Memory B cell (primary cell): ENCODE data around the gene MMP25.

Experiments used
- ATAC-seq: fragments of 150-1000 bp; cut with Tn5 transposase; 2 replicates; pipeline ENCODE4 v1.10.0; 2021; ENCODE audit warnings: low read depth, mild to moderate bottlenecking, moderate library complexity
- DNase-seq, 2 donors: peaks; one replicate each; pipeline ENCODE4 v3.0.0; 2022; ENCODE audit warnings: low spot score in 2 of 2
- H3K27ac Mint-ChIP-seq: one replicate; pipeline ENCODE4 v1.8.0; 2022; ENCODE audit warnings: mild to moderate bottlenecking, moderate library complexity, mixed read lengths
- H3K27me3 Mint-ChIP-seq: one replicate; pipeline ENCODE4 v1.8.0; 2022; ENCODE audit warnings: mixed read lengths
- H3K36me3 Mint-ChIP-seq: one replicate; pipeline ENCODE4 v1.8.0; 2022; ENCODE audit warnings: mild to moderate bottlenecking, mixed read lengths
- H3K4me1 Mint-ChIP-seq: one replicate; pipeline ENCODE4 v1.8.0; 2022; ENCODE audit warnings: mixed read lengths
- H3K4me3 Mint-ChIP-seq: one replicate; pipeline ENCODE4 v1.8.0; 2022; ENCODE audit warnings: mild to moderate bottlenecking, moderate library complexity, mixed read lengths
- H3K9me3 Mint-ChIP-seq: one replicate; pipeline ENCODE4 v1.8.0; 2022; ENCODE audit warnings: mixed read lengths

The MMP25 gene

GRCh38 chr16:3045758-3046640 lies at the start of gene MMP25:
Gene MMP25 (plus strand): TSS chr16:3046561. CDS start chr16:3046918, 357 bp downstream.
- H3K4me1 Mint-ChIP-seq: peaks cover 3% of the 10 kb centered on the region
- DNase-seq (peak; percentile 49 to 58), ATAC-seq (peak; percentile 90)
- no peaks in the 10 kb centered on the region for H3K36me3 Mint-ChIP-seq
- H3K27ac Mint-ChIP-seq: no peak within 1 kb of the TSS
- peaks cover 18% of the 10 kb centered on the region for H3K27me3 Mint-ChIP-seq
- H3K9me3 Mint-ChIP-seq: no peaks in the 10 kb centered on the region
- H3K4me3 Mint-ChIP-seq: peak within 1 kb of the TSS; percentile 84

GRCh38 chr16:2999929-3000328 lies 46.4 kb upstream of the MMP25 start:
- no peak for ATAC-seq
- Mint-ChIP-seq H3K36me3 (no peaks in the 10 kb centered on the region), H3K4me3 (no peak overlapping the region), H3K4me1 (peaks cover 3% of the 10 kb centered on the region), H3K27me3 (peaks cover 14% of the 10 kb centered on the region), H3K27ac (no peak overlapping the region), H3K9me3 (no peaks in the 10 kb centered on the region)
- no peak for DNase-seq

- no peak for DNase-seq
- Mint-ChIP-seq H3K4me3 (no peak overlapping the region), H3K36me3 (no peaks in the 10 kb centered on the region), H3K9me3 (no peaks in the 10 kb centered on the region), H3K4me1 (peaks cover 4% of the 10 kb centered on the region), H3K27me3 (peaks cover 14% of the 10 kb centered on the region), H3K27ac (no peak overlapping the region)
- ATAC-seq: no peak
Observed at GRCh38 chr16:3000540-3000939, 45.8 kb upstream of the MMP25 start.

- ATAC-seq (no peak), DNase-seq (no peak)
- H3K9me3 Mint-ChIP-seq: no peaks in the 10 kb centered on the region
- H3K4me3 Mint-ChIP-seq: no peak overlapping the region
- peaks cover 4% of the 10 kb centered on the region for H3K4me1 Mint-ChIP-seq
- no peak overlapping the region for H3K27ac Mint-ChIP-seq
- H3K36me3 Mint-ChIP-seq: no peaks in the 10 kb centered on the region
- H3K27me3 Mint-ChIP-seq: peaks cover 17% of the 10 kb centered on the region
Observed at GRCh38 chr16:3001316-3001715, 45.0 kb upstream of the MMP25 start.

- Mint-ChIP-seq H3K36me3 (no peaks in the 10 kb centered on the region), H3K4me1 (peaks cover 19% of the 10 kb centered on the region), H3K27me3 (peaks cover 21% of the 10 kb centered on the region), H3K4me3 (peak overlapping the region; percentile 62), H3K9me3 (no peaks in the 10 kb centered on the region), H3K27ac (no peak overlapping the region)
- DNase-seq (peak; percentile 86 to 91), ATAC-seq (peak; percentile 96)
Observed at GRCh38 chr16:3003582-3004270, 42.6 kb upstream of the MMP25 start.

GRCh38 chr16:3004319-3004718 lies 42.0 kb upstream of the MMP25 start:
- peaks cover 21% of the 10 kb centered on the region for H3K27me3 Mint-ChIP-seq
- H3K27ac Mint-ChIP-seq: no peak overlapping the region
- DNase-seq (no peak), ATAC-seq (no peak)
- H3K36me3 Mint-ChIP-seq: no peaks in the 10 kb centered on the region
- peaks cover 19% of the 10 kb centered on the region for H3K4me1 Mint-ChIP-seq
- no peak overlapping the region for H3K4me3 Mint-ChIP-seq
- no peaks in the 10 kb centered on the region for H3K9me3 Mint-ChIP-seq

GRCh38 chr16:3004781-3005284 lies 41.5 kb upstream of the MMP25 start:
- peak overlapping the region; percentile 77 for H3K4me3 Mint-ChIP-seq
- H3K27me3 Mint-ChIP-seq: peaks cover 20% of the 10 kb centered on the region
- H3K36me3 Mint-ChIP-seq: no peaks in the 10 kb centered on the region
- ATAC-seq: no peak
- no peak for DNase-seq
- H3K4me1 Mint-ChIP-seq: peaks cover 19% of the 10 kb centered on the region
- no peak overlapping the region for H3K27ac Mint-ChIP-seq
- H3K9me3 Mint-ChIP-seq: no peaks in the 10 kb centered on the region

GRCh38 chr16:3007059-3007956 lies 39.1 kb upstream of the MMP25 start:
- ATAC-seq (no peak), DNase-seq (no peak)
- peaks cover 11% of the 10 kb centered on the region for H3K27me3 Mint-ChIP-seq
- H3K9me3 Mint-ChIP-seq: no peaks in the 10 kb centered on the region
- H3K36me3 Mint-ChIP-seq: no peaks in the 10 kb centered on the region
- no peak overlapping the region for H3K27ac Mint-ChIP-seq
- H3K4me1 Mint-ChIP-seq: peaks cover 20% of the 10 kb centered on the region
- H3K4me3 Mint-ChIP-seq: no peak overlapping the region

GRCh38 chr16:3007957-3008689 lies 38.2 kb upstream of the MMP25 start:
- no peak for DNase-seq
- H3K27me3 Mint-ChIP-seq: peaks cover 15% of the 10 kb centered on the region
- no peak for ATAC-seq
- no peaks in the 10 kb centered on the region for H3K36me3 Mint-ChIP-seq
- H3K4me3 Mint-ChIP-seq: peak overlapping the region; percentile 36
- peaks cover 23% of the 10 kb centered on the region for H3K4me1 Mint-ChIP-seq
- no peak overlapping the region for H3K27ac Mint-ChIP-seq
- H3K9me3 Mint-ChIP-seq: no peaks in the 10 kb centered on the region

GRCh38 chr16:3008690-3009037 lies 37.7 kb upstream of the MMP25 start:
- H3K27me3 Mint-ChIP-seq: peaks cover 15% of the 10 kb centered on the region
- no peaks in the 10 kb centered on the region for H3K9me3 Mint-ChIP-seq
- ATAC-seq: no peak
- H3K4me1 Mint-ChIP-seq: peaks cover 23% of the 10 kb centered on the region
- no peak for DNase-seq
- H3K27ac Mint-ChIP-seq: no peak overlapping the region
- H3K36me3 Mint-ChIP-seq: no peaks in the 10 kb centered on the region
- H3K4me3 Mint-ChIP-seq: no peak overlapping the region

- Mint-ChIP-seq H3K4me1 (peaks cover 21% of the 10 kb centered on the region), H3K9me3 (no peaks in the 10 kb centered on the region), H3K36me3 (no peaks in the 10 kb centered on the region), H3K27me3 (peaks cover 17% of the 10 kb centered on the region), H3K4me3 (no peak overlapping the region), H3K27ac (no peak overlapping the region)
- ATAC-seq (no peak), DNase-seq (no peak)
Observed at GRCh38 chr16:3009568-3010390, 36.6 kb upstream of the MMP25 start.

GRCh38 chr16:3010510-3010909 lies 35.9 kb upstream of the MMP25 start:
- no peak overlapping the region for H3K27ac Mint-ChIP-seq
- no peak for DNase-seq

More at GRCh38 chr16:3010510-3010909, 35.9 kb upstream of the MMP25 start:
- H3K4me3 Mint-ChIP-seq: no peak overlapping the region
- no peak for ATAC-seq
- H3K9me3 Mint-ChIP-seq: no peaks in the 10 kb centered on the region
- peaks cover 19% of the 10 kb centered on the region for H3K4me1 Mint-ChIP-seq
- no peaks in the 10 kb centered on the region for H3K36me3 Mint-ChIP-seq
- H3K27me3 Mint-ChIP-seq: peaks cover 14% of the 10 kb centered on the region
